ENCODE measurements around the gene SCAP. TPM values are rescaled to one million over a fixed set of nuclear protein-coding genes. Genes with fewer than 3 reads are reported as not detected.
A peak's percentile ranks its signal among the peaks of the same experiment; 100 is the strongest.

Gene SCAP
- total and polyA plus RNA-seq, 2 of the 13 experiments (the other 11 are each of a cell fraction or from before 2014, with no cell fraction given) = 40.4 to 53.3 TPM

- TF ChIP-seq E2F1 (CRISPR knock-in tag; IDR thresholded peaks at IDR 0.05) = peak; percentile 70; the same call in 1 of the 2 replicates
- TF ChIP-seq ZNF7 (CRISPR knock-in tag; IDR thresholded peaks at IDR 0.05) = no peak
- TF ChIP-seq MEIS1 (CRISPR knock-in tag; IDR thresholded peaks at IDR 0.05; ENCODE audit: borderline replicate concordance) = peak; percentile 34; the same call in 1 of the 2 replicates
- TF ChIP-seq FOXO4 (CRISPR knock-in tag; conservative IDR thresholded peaks at IDR 0.05) = no peak
- no peak; the same call in 1 of the 2 replicates for TF ChIP-seq KDM5B (CRISPR knock-in tag; IDR thresholded peaks at IDR 0.05; ENCODE audit: borderline replicate concordance)
- TF ChIP-seq MLXIP (CRISPR knock-in tag; IDR thresholded peaks at IDR 0.05; ENCODE audit: borderline replicate concordance) = no peak
- TF ChIP-seq MTF2 (CRISPR knock-in tag; IDR thresholded peaks at IDR 0.05; ENCODE audit: borderline replicate concordance) = no peak
- no peak for TF ChIP-seq ZNF543 (CRISPR knock-in tag; IDR thresholded peaks at IDR 0.05)
- no peak for TF ChIP-seq ZNF503 (CRISPR knock-in tag; IDR thresholded peaks at IDR 0.05)
- peak; percentile 69; the same call in 1 of the 2 replicates for TF ChIP-seq MYPOP (CRISPR knock-in tag; IDR thresholded peaks at IDR 0.05)
- no peak for TF ChIP-seq ZNF160 (CRISPR knock-in tag; IDR thresholded peaks at IDR 0.05)
- TF ChIP-seq ZFP90 (CRISPR knock-in tag; IDR thresholded peaks at IDR 0.05; ENCODE audit: borderline replicate concordance) = no peak
- no peak for TF ChIP-seq ZNF260 (CRISPR knock-in tag; IDR thresholded peaks at IDR 0.05; ENCODE audit: borderline replicate concordance, low read depth)
- peak; percentile 69 for TF ChIP-seq ZNF749 (CRISPR knock-in tag; IDR thresholded peaks at IDR 0.05; ENCODE audit: borderline replicate concordance)
- TF ChIP-seq CEBPG (CRISPR knock-in tag; IDR thresholded peaks at IDR 0.05) = peak; percentile 57; the same call in 1 of the 2 replicates
- no peak for TF ChIP-seq NR2F6 (IDR thresholded peaks at IDR 0.05)
- TF ChIP-seq NR2F6 (CRISPR knock-in tag; IDR thresholded peaks at IDR 0.05) = no peak; the same call in 1 of the 2 replicates
- TF ChIP-seq FOSL1 (CRISPR knock-in tag; IDR thresholded peaks at IDR 0.05; ENCODE audit: borderline replicate concordance) = no peak
- no peak for TF ChIP-seq NR2F2 (IDR thresholded peaks at IDR 0.05; ENCODE audit: borderline replicate concordance, low read depth)
- no peak for TF ChIP-seq POLR2A (IDR thresholded peaks at IDR 0.05; ENCODE audit: insufficient read depth in 1 of 2, low read depth in 2 of 2, low read length in 2 of 2)
- no peak for TF ChIP-seq TEAD3 (CRISPR knock-in tag; optimal IDR thresholded peaks at IDR 0.05; ENCODE audit: borderline replicate concordance)
- TF ChIP-seq ZNF572 (CRISPR knock-in tag; IDR thresholded peaks at IDR 0.05) = no peak
Observed at GRCh38 chr3:47522082-47522987, 46.6 kb upstream of the SCAP start (continued).

All from HepG2 (cell line).